Progenitor cell of endocrine pancreas (in vitro differentiated cells): ENCODE data around the gene CDC42BPA. TPM values are rescaled to one million over a fixed set of nuclear protein-coding genes. Genes with fewer than 3 reads are reported as not detected.

ENCODE experiments used
- DNase-seq: peaks from one replicate; pipeline ENCODE4 v3.0.0; 2021; ENCODE audit warnings: low spot score; ENCODE audit not compliant: unreplicated experiment
- H3K27ac Mint-ChIP-seq: 2 replicates; pipeline ENCODE4 v1.8.0; 2021; ENCODE audit warnings: mild to moderate bottlenecking, moderate library complexity, mixed read lengths
- H3K27me3 Mint-ChIP-seq: 2 replicates; pipeline ENCODE4 v1.8.0; 2021; ENCODE audit warnings: mixed read lengths
- H3K36me3 Mint-ChIP-seq: 2 replicates; pipeline ENCODE4 v1.8.0; 2022; ENCODE audit warnings: mixed read lengths; ENCODE audit not compliant: insufficient read depth
- H3K4me1 Mint-ChIP-seq: 2 replicates; pipeline ENCODE4 v1.8.0; 2021; ENCODE audit warnings: low read depth, mixed read lengths
- H3K4me3 Mint-ChIP-seq: 2 replicates; pipeline ENCODE4 v1.8.0; 2021; ENCODE audit warnings: low read depth, mild to moderate bottlenecking, moderate library complexity, mixed read lengths
- H3K9me3 Mint-ChIP-seq: 2 replicates; pipeline ENCODE4 v1.8.0; 2021; ENCODE audit warnings: low read depth, mixed read lengths
- total RNA-seq: library from RNA; stranded (reverse); gene quantifications from 2 replicates; pipeline ENCODE4 v1.2.1, GENCODE V29; 2021
- TF ChIP-seq, protein P1 (sequence below): fragments of 200-600 bp; sonication (generic); IDR thresholded peaks from one replicate; pipeline ENCODE4 v1.5.0; 2021; ENCODE audit warnings: antibody characterized with exemption, mild to moderate bottlenecking; ENCODE audit not compliant: unreplicated experiment

Gene CDC42BPA
- total RNA-seq, 1 donor from 2014 or later, result 32.7 TPM

GRCh38 chr1:227066999-227067398 is 251.3 kb downstream of the CDC42BPA start:
- DNase-seq, result no peak
- Mint-ChIP-seq H3K36me3 (peaks cover 2% of the 10 kb centered on the region), H3K4me3 (no peak overlapping the region), H3K4me1 (peaks cover 3% of the 10 kb centered on the region), H3K9me3 (no peaks in the 10 kb centered on the region), H3K27me3 (no peaks in the 10 kb centered on the region), H3K27ac (no peak overlapping the region)
- TF ChIP-seq, protein P1, sequence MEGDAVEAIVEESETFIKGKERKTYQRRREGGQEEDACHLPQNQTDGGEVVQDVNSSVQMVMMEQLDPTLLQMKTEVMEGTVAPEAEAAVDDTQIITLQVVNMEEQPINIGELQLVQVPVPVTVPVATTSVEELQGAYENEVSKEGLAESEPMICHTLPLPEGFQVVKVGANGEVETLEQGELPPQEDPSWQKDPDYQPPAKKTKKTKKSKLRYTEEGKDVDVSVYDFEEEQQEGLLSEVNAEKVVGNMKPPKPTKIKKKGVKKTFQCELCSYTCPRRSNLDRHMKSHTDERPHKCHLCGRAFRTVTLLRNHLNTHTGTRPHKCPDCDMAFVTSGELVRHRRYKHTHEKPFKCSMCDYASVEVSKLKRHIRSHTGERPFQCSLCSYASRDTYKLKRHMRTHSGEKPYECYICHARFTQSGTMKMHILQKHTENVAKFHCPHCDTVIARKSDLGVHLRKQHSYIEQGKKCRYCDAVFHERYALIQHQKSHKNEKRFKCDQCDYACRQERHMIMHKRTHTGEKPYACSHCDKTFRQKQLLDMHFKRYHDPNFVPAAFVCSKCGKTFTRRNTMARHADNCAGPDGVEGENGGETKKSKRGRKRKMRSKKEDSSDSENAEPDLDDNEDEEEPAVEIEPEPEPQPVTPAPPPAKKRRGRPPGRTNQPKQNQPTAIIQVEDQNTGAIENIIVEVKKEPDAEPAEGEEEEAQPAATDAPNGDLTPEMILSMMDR, result no peak

- H3K4me1 Mint-ChIP-seq, result no peaks in the 10 kb centered on the region
- H3K27me3 Mint-ChIP-seq, result no peaks in the 10 kb centered on the region
- H3K36me3 Mint-ChIP-seq, result peaks cover 4% of the 10 kb centered on the region
- no peak for DNase-seq
- no peaks in the 10 kb centered on the region for H3K9me3 Mint-ChIP-seq
- TF ChIP-seq, protein P1, result no peak
- no peak overlapping the region for H3K4me3 Mint-ChIP-seq
- no peak overlapping the region for H3K27ac Mint-ChIP-seq
These were observed 253.0 kb downstream of the CDC42BPA start for GRCh38 chr1:227065311-227065710.

GRCh38 chr1:227062306-227062705 is 256.0 kb downstream of the CDC42BPA start:
- Mint-ChIP-seq H3K27ac (no peak overlapping the region), H3K4me1 (no peaks in the 10 kb centered on the region), H3K27me3 (no peaks in the 10 kb centered on the region), H3K4me3 (no peak overlapping the region), H3K36me3 (peaks cover 8% of the 10 kb centered on the region), H3K9me3 (no peaks in the 10 kb centered on the region)
- TF ChIP-seq, protein P1, result no peak
- DNase-seq, result no peak

GRCh38 chr1:227059076-227059475 is 259.2 kb downstream of the CDC42BPA start:
- peaks cover 6% of the 10 kb centered on the region for H3K36me3 Mint-ChIP-seq
- no peak overlapping the region for H3K27ac Mint-ChIP-seq
- H3K4me3 Mint-ChIP-seq, result no peak overlapping the region
- no peaks in the 10 kb centered on the region for H3K4me1 Mint-ChIP-seq
- H3K27me3 Mint-ChIP-seq, result no peaks in the 10 kb centered on the region
- DNase-seq, result no peak
- H3K9me3 Mint-ChIP-seq, result no peaks in the 10 kb centered on the region
- TF ChIP-seq, protein P1, result no peak

GRCh38 chr1:227058321-227058751 is 260.0 kb downstream of the CDC42BPA start:
- Mint-ChIP-seq H3K27me3 (no peaks in the 10 kb centered on the region), H3K36me3 (peaks cover 6% of the 10 kb centered on the region), H3K27ac (no peak overlapping the region), H3K4me1 (no peaks in the 10 kb centered on the region), H3K9me3 (no peaks in the 10 kb centered on the region), H3K4me3 (no peak overlapping the region)
- DNase-seq, result no peak
- TF ChIP-seq, protein P1, result no peak
